ENCODE results near the gene WDFY2. TPM values are rescaled to one million over a fixed set of nuclear protein-coding genes. Genes with fewer than 3 reads are reported as not detected.

WDFY2 gene
- total RNA-seq, 1 experiment from 2014 or later = 45.5 TPM

GRCh38 chr13:51608857-51609406 lies 24.7 kb downstream of the WDFY2 start:
- intact Hi-C loops (cut with micrococcal nuclease; ENCODE audit: unreplicated experiment) = no loop called here
- peaks cover 5% of the 10 kb centered on the region for H3K9me3 ChIP-seq (ENCODE audit: low read depth, low read length, poor library complexity, severe bottlenecking)
- TF ChIP-seq, protein P1, sequence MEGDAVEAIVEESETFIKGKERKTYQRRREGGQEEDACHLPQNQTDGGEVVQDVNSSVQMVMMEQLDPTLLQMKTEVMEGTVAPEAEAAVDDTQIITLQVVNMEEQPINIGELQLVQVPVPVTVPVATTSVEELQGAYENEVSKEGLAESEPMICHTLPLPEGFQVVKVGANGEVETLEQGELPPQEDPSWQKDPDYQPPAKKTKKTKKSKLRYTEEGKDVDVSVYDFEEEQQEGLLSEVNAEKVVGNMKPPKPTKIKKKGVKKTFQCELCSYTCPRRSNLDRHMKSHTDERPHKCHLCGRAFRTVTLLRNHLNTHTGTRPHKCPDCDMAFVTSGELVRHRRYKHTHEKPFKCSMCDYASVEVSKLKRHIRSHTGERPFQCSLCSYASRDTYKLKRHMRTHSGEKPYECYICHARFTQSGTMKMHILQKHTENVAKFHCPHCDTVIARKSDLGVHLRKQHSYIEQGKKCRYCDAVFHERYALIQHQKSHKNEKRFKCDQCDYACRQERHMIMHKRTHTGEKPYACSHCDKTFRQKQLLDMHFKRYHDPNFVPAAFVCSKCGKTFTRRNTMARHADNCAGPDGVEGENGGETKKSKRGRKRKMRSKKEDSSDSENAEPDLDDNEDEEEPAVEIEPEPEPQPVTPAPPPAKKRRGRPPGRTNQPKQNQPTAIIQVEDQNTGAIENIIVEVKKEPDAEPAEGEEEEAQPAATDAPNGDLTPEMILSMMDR (conservative IDR thresholded peaks at IDR 0.05; ENCODE audit: low read depth, low read length) = no peak
- TF ChIP-seq EZH2 (IDR thresholded peaks at IDR 0.05; ENCODE audit: borderline replicate concordance, low read depth, low read length, poor library complexity, severe bottlenecking) = no peak
- H3K4me3 ChIP-seq (ENCODE audit: low read depth, low read length, poor library complexity, severe bottlenecking) = no peak overlapping the region
- no peak for DNase-seq (ENCODE audit: low spot score)
- H3K27ac ChIP-seq (ENCODE audit: low read depth, low read length, poor library complexity, severe bottlenecking) = no peak overlapping the region
- CTCF ChIA-PET = no interaction called here
- POLR2A ChIA-PET (ENCODE audit: low non-redundant PET) = no interaction called here
- no TSS peak for BruUV-seq (replicated peaks)
- peaks cover 65% of the 10 kb centered on the region for H3K4me1 ChIP-seq (ENCODE audit: insufficient read depth, low read length, poor library complexity, severe bottlenecking)
- H3K36me3 ChIP-seq (ENCODE audit: insufficient read depth, low read length, poor library complexity, severe bottlenecking) = no peaks in the 10 kb centered on the region
- no peaks in the 10 kb centered on the region for H3K27me3 ChIP-seq (replicated peaks; ENCODE audit: insufficient read depth, low read depth, low read length, poor library complexity)

- no peak for DNase-seq (ENCODE audit: low spot score)
- POLR2A ChIA-PET (ENCODE audit: low non-redundant PET) = no interaction called here
- Histone ChIP-seq H3K9me3 (ENCODE audit: low read depth, low read length, poor library complexity, severe bottlenecking) (peaks cover under 1% of the 10 kb centered on the region), H3K4me1 (ENCODE audit: insufficient read depth, low read length, poor library complexity, severe bottlenecking) (peaks cover 59% of the 10 kb centered on the region), H3K27ac (ENCODE audit: low read depth, low read length, poor library complexity, severe bottlenecking) (peak overlapping the region; percentile 64), H3K27me3 (replicated peaks; ENCODE audit: insufficient read depth, low read depth, low read length, poor library complexity) (no peaks in the 10 kb centered on the region), H3K36me3 (ENCODE audit: insufficient read depth, low read length, poor library complexity, severe bottlenecking) (no peaks in the 10 kb centered on the region), H3K4me3 (ENCODE audit: low read depth, low read length, poor library complexity, severe bottlenecking) (no peak overlapping the region)
- CTCF ChIA-PET = no interaction called here
- BruUV-seq (replicated peaks) = no TSS peak
- TF ChIP-seq EZH2 (IDR thresholded peaks at IDR 0.05; ENCODE audit: borderline replicate concordance, low read depth, low read length, poor library complexity, severe bottlenecking) = no peak
- TF ChIP-seq, protein P1 (conservative IDR thresholded peaks at IDR 0.05; ENCODE audit: low read depth, low read length) = no peak
- intact Hi-C loops (cut with micrococcal nuclease; ENCODE audit: unreplicated experiment) = no loop called here
Measured at GRCh38 chr13:51612867-51613266, 28.6 kb downstream of the WDFY2 start.

- peak overlapping the region; percentile 64 for H3K27ac ChIP-seq (ENCODE audit: low read depth, low read length, poor library complexity, severe bottlenecking)
- POLR2A ChIA-PET (ENCODE audit: low non-redundant PET) = no interaction called here
Measured at GRCh38 chr13:51613535-51613934, 29.3 kb downstream of the WDFY2 start.

More at GRCh38 chr13:51613535-51613934, 29.3 kb downstream of the WDFY2 start:
- no peaks in the 10 kb centered on the region for H3K9me3 ChIP-seq (ENCODE audit: low read depth, low read length, poor library complexity, severe bottlenecking)
- BruUV-seq (replicated peaks) = no TSS peak
- CTCF ChIA-PET = no interaction called here
- no peaks in the 10 kb centered on the region for H3K36me3 ChIP-seq (ENCODE audit: insufficient read depth, low read length, poor library complexity, severe bottlenecking)
- no peak for DNase-seq (ENCODE audit: low spot score)
- no peak overlapping the region for H3K4me3 ChIP-seq (ENCODE audit: low read depth, low read length, poor library complexity, severe bottlenecking)
- no peak for TF ChIP-seq EZH2 (IDR thresholded peaks at IDR 0.05; ENCODE audit: borderline replicate concordance, low read depth, low read length, poor library complexity, severe bottlenecking)
- TF ChIP-seq, protein P1 (conservative IDR thresholded peaks at IDR 0.05; ENCODE audit: low read depth, low read length) = no peak
- intact Hi-C loops (cut with micrococcal nuclease; ENCODE audit: unreplicated experiment) = no loop called here
- no peaks in the 10 kb centered on the region for H3K27me3 ChIP-seq (replicated peaks; ENCODE audit: insufficient read depth, low read depth, low read length, poor library complexity)
- H3K4me1 ChIP-seq (ENCODE audit: insufficient read depth, low read length, poor library complexity, severe bottlenecking) = peaks cover 65% of the 10 kb centered on the region
